Measurements from ENCODE around the gene ITPRIPL2. TPM values are rescaled to one million over a fixed set of nuclear protein-coding genes. Genes with fewer than 3 reads are reported as not detected.

The ITPRIPL2 gene
- total and polyA plus RNA-seq, 12 donors, result 7.7 to 121 (median 53.6) TPM

- H3K27ac ChIP-seq, result peak overlapping the region; percentile 99
- peaks cover 0 to 11% of the 10 kb centered on the region in 2 donors for H3K36me3 ChIP-seq (replicated peaks in 1 of 2)
- H3K4me3 ChIP-seq, result peak overlapping the region; percentile 58 to 88 (median 82)
- no peaks in the 10 kb centered on the region for H3K9me3 ChIP-seq (replicated peaks in 1 of 3)
- WGBS, 4 donors, result 41 to 54% (median 46%) methylated on average over 19 of the region's 19 CpGs
- intact Hi-C loops (cut with DNase I), result no loop called here
- TF ChIP-seq POLR2A (IDR thresholded peaks at IDR 0.05) (no peak), CTCF (IDR thresholded peaks at IDR 0.05) (no peak)
- peak in 1 of 7 donors; percentile 25 for DNase-seq
- peaks cover 13 to 15% of the 10 kb centered on the region in 2 donors for H3K4me1 ChIP-seq (replicated peaks in 1 of 2)
- no peaks in the 10 kb centered on the region for H3K27me3 ChIP-seq
These were observed 45.4 kb upstream of the ITPRIPL2 start for GRCh38 chr16:19068237-19068815.

- Histone ChIP-seq H3K36me3 (replicated peaks in 1 of 2) (peaks cover 0 to 36% of the 10 kb centered on the region in 2 donors), H3K27me3 (no peaks in the 10 kb centered on the region), H3K27ac (no peak overlapping the region), H3K9me3 (replicated peaks in 1 of 3) (no peaks in the 10 kb centered on the region), H3K4me3 (no peak overlapping the region), H3K4me1 (replicated peaks in 1 of 2) (peaks cover 10 to 15% of the 10 kb centered on the region in 2 donors)
- peak; percentile 30 to 74 (median 53) for DNase-seq
- TF ChIP-seq POLR2A (IDR thresholded peaks at IDR 0.05) (no peak), CTCF (IDR thresholded peaks at IDR 0.05) (peak; percentile 26 to 54 (median 43))
- intact Hi-C loops (cut with DNase I), result loop anchor here in 1 of 2 donors (10.0 kb wide), 1 partner anchor 87 kb away; the partner anchor contains the start of gene TMC7
- WGBS, 4 donors, result 77 to 84% (median 81%) methylated on average over 17 to 21 of the region's 21 CpGs
These were observed 41.7 kb upstream of the ITPRIPL2 start for GRCh38 chr16:19071811-19072777.

GRCh38 chr16:19073344-19073743 lies 40.4 kb upstream of the ITPRIPL2 start:
- DNase-seq, result peak in 1 of 7 donors; percentile 30
- Histone ChIP-seq H3K27me3 (no peaks in the 10 kb centered on the region), H3K9me3 (replicated peaks in 1 of 3) (no peaks in the 10 kb centered on the region), H3K36me3 (replicated peaks in 1 of 2) (peaks cover 0 to 46% of the 10 kb centered on the region in 2 donors), H3K4me1 (replicated peaks in 1 of 2) (peaks cover 8 to 13% of the 10 kb centered on the region in 2 donors), H3K4me3 (no peak overlapping the region), H3K27ac (no peak overlapping the region)
- intact Hi-C loops (cut with DNase I), result loop anchor here in 1 of 2 donors (10.0 kb wide), 1 partner anchor 89 kb away; the partner anchor contains the start of gene TMC7
- TF ChIP-seq CTCF (IDR thresholded peaks at IDR 0.05) (no peak), POLR2A (IDR thresholded peaks at IDR 0.05) (no peak)
- WGBS, 4 donors, result 86 to 97% (median 90%) methylated on average over 3 of the region's 3 CpGs

- Histone ChIP-seq H3K27ac (no peak overlapping the region), H3K9me3 (replicated peaks in 1 of 3) (no peaks in the 10 kb centered on the region), H3K27me3 (no peaks in the 10 kb centered on the region), H3K4me1 (replicated peaks in 1 of 2) (peaks cover 3 to 8% of the 10 kb centered on the region in 2 donors), H3K36me3 (replicated peaks in 1 of 2) (peaks cover 0 to 52% of the 10 kb centered on the region in 2 donors), H3K4me3 (no peak overlapping the region)
- intact Hi-C loops (cut with DNase I), result loop anchor here in 1 of 2 donors (10.0 kb wide), 1 partner anchor 89 kb away; the partner anchor contains the start of gene TMC7
- DNase-seq, result peak in 1 of 7 donors; percentile 35
- 75 to 84% (median 80%) methylated on average over 7 of the region's 7 CpGs for WGBS, 4 donors
- TF ChIP-seq POLR2A (IDR thresholded peaks at IDR 0.05) (no peak), CTCF (IDR thresholded peaks at IDR 0.05) (no peak)
These were observed 39.9 kb upstream of the ITPRIPL2 start for GRCh38 chr16:19073863-19074262.
